Heart right ventricle (tissue), 16 donors: ENCODE data around the gene LPAR1. TPM values are rescaled to one million over a fixed set of nuclear protein-coding genes. Genes with fewer than 3 reads are reported as not detected.

ENCODE experiments used
- ATAC-seq, 8 donors: fragments of 200-7000 bp; cut with Tn5 transposase; one replicate each; pipeline ENCODE4 v1.9.1; 2020; ENCODE audit warnings: mild to moderate bottlenecking in 8 of 8, moderate library complexity in 8 of 8, moderate number of reproducible peaks in 1 of 8
- DNase-seq, 2 donors: peaks; one replicate each; pipeline ENCODE4 v3.0.0-alpha.2; 2020
- H3K27ac ChIP-seq, 10 donors: fragments of 200-600 bp; sonication (generic) in 2 of 10; one replicate each; pipeline versions ENCODE4 v1.5.0 to v1.8.0; 2020 to 2022; ENCODE audit warnings: mild to moderate bottlenecking in 3 of 10
- H3K27me3 ChIP-seq, 7 donors: fragments of 200-600 bp; one replicate each; pipeline ENCODE4 v1.8.0; 2021 to 2022; ENCODE audit warnings: mild to moderate bottlenecking in 2 of 7
- H3K36me3 ChIP-seq, 9 donors: fragments of 200-600 bp; sonication (generic) in 1 of 9; one replicate each; pipeline versions ENCODE4 v1.5.0 to v1.8.0; 2020 to 2022; ENCODE audit warnings: mild to moderate bottlenecking in 2 of 9
- H3K4me1 ChIP-seq, 9 donors: fragments of 200-600 bp; sonication (generic) in 1 of 9; one replicate each; pipeline versions ENCODE4 v1.5.0 to v1.8.0; 2020 to 2022; ENCODE audit warnings: mild to moderate bottlenecking in 4 of 9
- H3K4me3 ChIP-seq, 10 donors: fragments of 200-600 bp; sonication (generic) in 2 of 10; one replicate each; pipeline versions ENCODE4 v1.5.0 to v1.8.0; 2020 to 2022; ENCODE audit warnings: mild to moderate bottlenecking in 7 of 10, moderate library complexity in 2 of 10
- H3K9me3 ChIP-seq, 11 donors: fragments of 200-600 bp in 10 of 11; sonication (generic) in 2 of 11; one replicate each; pipeline versions ENCODE4 v1.5.0 to v1.8.0; 2013 to 2022; ENCODE audit warnings: mild to moderate bottlenecking in 2 of 11, control low read depth in 1 of 11, moderate library complexity in 1 of 11
- WGBS, 2 donors: extraction: QIAGEN DNeasy Blood & Tissue Kit; methylation state at CpG; one replicate each; pipeline ENCODE4 v1.1.7; 2013; ENCODE audit warnings: inconsistent platforms in 1 of 2; 5-methylcytosine and 5-hydroxymethylcytosine counted together
- intact Hi-C, 10 donors: fragments of 100-400 bp; cut with DNase I; formaldehyde crosslinking; loops; one replicate each; pipeline versions ENCODE4 v1.11.1 to v1.14.2; 2022
- polyA plus RNA-seq, 2 donors: library from polyadenylated mRNA; stranded (reverse); fragments of 200-250 nt; gene quantifications; one replicate each; pipeline ENCODE4 v1.2.3, GENCODE V29; 2013
- total RNA-seq, 10 donors: library from RNA; stranded (reverse); fragmentation: NEBNext Ultra II Directional in 3 of 10; extraction: Animal tissue kit (Norgen Biotek cat#: 25700) in 3 of 10; gene quantifications; one replicate each; pipeline versions ENCODE4 v1.2.1 to v1.2.4, GENCODE V29; 2021 to 2023
- TF ChIP-seq, protein P1 (sequence below), 9 donors: fragments of 200-600 bp; sonication (generic) in 2 of 9; IDR thresholded peaks; one replicate each; pipeline versions ENCODE4 v1.5.0 to v1.8.0; 2021 to 2022; ENCODE audit warnings: antibody characterized with exemption in 9 of 9, mild to moderate bottlenecking in 5 of 9, moderate library complexity in 1 of 9
- donor health status: Arrhythmogenic right ventricular cardiomyopathy.
- donor health status: ischemic (EF 13 %, LVEDD 7.1; RV severe dilation, severe dysfunction).
- donor health status: healthy with polysubstance abuse.
- donor health status: DM: no; HTN: yes; CAD: no.
- donor health status: DM: no; HTN: no; CAD: no.
- donor health status: ischemic (EF 25% LVEDD 6.9; RV normal size, moderate dysfunction).
- donor health status: ischemic (EF 25% LVEDD 5.7; RV mildly dilated, moderate dysfunction).
- donor health status: healthy.
- donor health status: DM: yes; HTN: yes; CAD: no.
- donor health status: Ischemic cardiomyopathy.
- donor health status: ischemic (EF 35%, LVEDD 5.7; RV mildly dilated, moderate dysfunction).
- donor health status: nonischemic (EF 11% LVEDD 7.7; RV severe dilation, severe dysfunction).
- donor health status: DM: yes; HTN: yes; CAD: no.
- donor health status: PGD.
- donor health status: ischemic (EF 29% LVEDD 5.4; RV normal size, mild dysfunction).
- donor health status: nonischemic (EF 23%, LVEDD 6.1; RV moderate dilation, normal function).

Gene LPAR1
- total and polyA plus RNA-seq, 12 donors: 4.0 to 16.6 (median 7.7) TPM

DNA sequence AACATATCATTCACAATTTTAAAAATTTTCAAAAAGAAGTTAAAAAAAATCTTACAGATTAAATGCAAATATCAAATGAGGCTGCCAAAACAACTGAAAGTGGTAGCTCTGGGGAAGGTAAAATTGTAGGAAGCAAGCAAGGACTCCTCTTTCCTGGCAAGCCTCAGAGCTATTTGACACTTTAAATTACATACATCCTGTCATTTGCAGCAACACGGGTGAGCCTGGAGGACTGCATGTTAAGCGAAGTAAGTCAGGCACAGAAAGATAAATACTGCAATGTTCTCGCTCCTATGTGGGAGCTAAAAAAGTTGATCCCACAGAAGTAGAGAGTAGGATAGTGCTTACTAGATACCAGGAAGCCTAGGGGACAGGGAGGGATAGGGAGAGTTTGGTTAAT is 58.0 kb downstream of the LPAR1 start:
- H3K4me3 ChIP-seq: no peak overlapping the region
- H3K9me3 ChIP-seq: peaks cover 0 to 9% (median 0%) of the 10 kb centered on the region in 11 donors
- peaks cover 0 to 25% (median 0%) of the 10 kb centered on the region in 9 donors for H3K4me1 ChIP-seq
- intact Hi-C loops: no loop called here
- 44 to 50% methylated on average over 3 of the region's 3 CpGs for WGBS, 2 donors
- ATAC-seq: no peak
- no peaks in the 10 kb centered on the region for H3K36me3 ChIP-seq
- no peak for DNase-seq
- H3K27me3 ChIP-seq: no peaks in the 10 kb centered on the region
- TF ChIP-seq, protein P1, sequence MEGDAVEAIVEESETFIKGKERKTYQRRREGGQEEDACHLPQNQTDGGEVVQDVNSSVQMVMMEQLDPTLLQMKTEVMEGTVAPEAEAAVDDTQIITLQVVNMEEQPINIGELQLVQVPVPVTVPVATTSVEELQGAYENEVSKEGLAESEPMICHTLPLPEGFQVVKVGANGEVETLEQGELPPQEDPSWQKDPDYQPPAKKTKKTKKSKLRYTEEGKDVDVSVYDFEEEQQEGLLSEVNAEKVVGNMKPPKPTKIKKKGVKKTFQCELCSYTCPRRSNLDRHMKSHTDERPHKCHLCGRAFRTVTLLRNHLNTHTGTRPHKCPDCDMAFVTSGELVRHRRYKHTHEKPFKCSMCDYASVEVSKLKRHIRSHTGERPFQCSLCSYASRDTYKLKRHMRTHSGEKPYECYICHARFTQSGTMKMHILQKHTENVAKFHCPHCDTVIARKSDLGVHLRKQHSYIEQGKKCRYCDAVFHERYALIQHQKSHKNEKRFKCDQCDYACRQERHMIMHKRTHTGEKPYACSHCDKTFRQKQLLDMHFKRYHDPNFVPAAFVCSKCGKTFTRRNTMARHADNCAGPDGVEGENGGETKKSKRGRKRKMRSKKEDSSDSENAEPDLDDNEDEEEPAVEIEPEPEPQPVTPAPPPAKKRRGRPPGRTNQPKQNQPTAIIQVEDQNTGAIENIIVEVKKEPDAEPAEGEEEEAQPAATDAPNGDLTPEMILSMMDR (IDR thresholded peaks at IDR 0.05): no peak
- H3K27ac ChIP-seq: no peak overlapping the region

- Histone ChIP-seq H3K4me1 (peaks cover 0 to 27% (median 0%) of the 10 kb centered on the region in 9 donors), H3K4me3 (no peak overlapping the region), H3K36me3 (no peaks in the 10 kb centered on the region), H3K9me3 (peaks cover 0 to 9% (median 0%) of the 10 kb centered on the region in 11 donors), H3K27me3 (no peaks in the 10 kb centered on the region), H3K27ac (no peak overlapping the region)
- intact Hi-C loops: no loop called here
- TF ChIP-seq, protein P1 (IDR thresholded peaks at IDR 0.05): no peak
- ATAC-seq: no peak
- DNase-seq: no peak
Measured at GRCh38 chr9:110979636-110980035, 58.6 kb downstream of the LPAR1 start.

DNA sequence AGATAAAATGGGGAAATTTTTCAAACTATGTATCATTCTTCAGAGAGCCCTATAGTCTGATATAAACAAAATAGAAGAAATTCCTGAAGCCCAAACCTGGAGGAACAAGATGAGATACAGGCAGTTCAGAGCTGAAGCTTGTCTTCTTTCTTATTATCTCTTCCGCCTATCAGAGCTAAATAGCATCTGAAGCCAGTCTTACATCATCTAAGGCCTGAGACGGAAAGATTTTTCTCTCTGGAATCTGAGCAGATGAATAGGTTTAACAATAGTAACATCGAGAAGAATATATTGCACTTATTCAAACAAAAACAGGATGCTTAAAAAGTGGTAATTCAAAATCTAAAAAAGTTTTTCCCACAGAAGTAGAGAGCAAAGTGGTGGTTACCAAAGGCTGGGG is 59.8 kb downstream of the LPAR1 start:
- H3K4me1 ChIP-seq: peaks cover 0 to 30% (median 0%) of the 10 kb centered on the region in 9 donors
- ATAC-seq (no peak), DNase-seq (no peak)
- TF ChIP-seq, protein P1 (IDR thresholded peaks at IDR 0.05): no peak
- H3K4me3 ChIP-seq: no peak overlapping the region
- no peak overlapping the region for H3K27ac ChIP-seq
- intact Hi-C loops: no loop called here
- no peaks in the 10 kb centered on the region for H3K36me3 ChIP-seq
- H3K27me3 ChIP-seq: no peaks in the 10 kb centered on the region
- 71 to 72% methylated on average over 3 of the region's 3 CpGs for WGBS, 2 donors
- peaks cover 0 to 9% (median 0%) of the 10 kb centered on the region in 11 donors for H3K9me3 ChIP-seq

DNA sequence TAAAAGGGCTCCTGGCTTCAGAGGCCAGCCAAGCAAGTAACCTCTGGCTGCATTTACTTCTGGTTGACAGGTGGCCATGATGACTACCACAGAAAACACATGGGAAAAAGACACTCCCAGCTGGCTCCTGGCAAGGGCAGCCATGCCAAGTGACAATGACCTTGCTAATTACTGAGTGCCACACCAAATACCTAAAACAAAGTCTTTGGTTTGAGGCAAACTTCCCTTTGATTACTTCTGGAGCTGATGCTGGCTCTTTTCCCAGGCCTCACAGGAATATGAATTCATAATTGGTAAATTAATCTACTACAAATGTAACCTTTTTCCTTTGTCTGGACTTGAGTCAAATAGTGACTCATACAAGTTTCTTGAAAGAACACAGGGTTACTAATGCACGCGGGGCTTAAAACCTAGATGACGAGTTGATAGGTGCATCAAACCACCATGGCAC is 61.0 kb downstream of the LPAR1 start:
- TF ChIP-seq, protein P1 (IDR thresholded peaks at IDR 0.05): no peak
- H3K27me3 ChIP-seq: no peaks in the 10 kb centered on the region
- H3K27ac ChIP-seq: no peak overlapping the region
- intact Hi-C loops: no loop called here
- H3K9me3 ChIP-seq: peaks cover 0 to 9% (median 0%) of the 10 kb centered on the region in 11 donors
- ATAC-seq: peak in 1 of 8 donors; percentile 48
- H3K4me3 ChIP-seq: no peak overlapping the region
- peaks cover 0 to 3% (median 0%) of the 10 kb centered on the region in 9 donors for H3K36me3 ChIP-seq
- H3K4me1 ChIP-seq: peaks cover 0 to 30% (median 0%) of the 10 kb centered on the region in 9 donors
- no peak for DNase-seq
- WGBS, 2 donors: 47 to 54% methylated on average over 3 of the region's 3 CpGs
